ENCODE data around the gene GLYR1.

- TF ChIP-seq CTCF (IDR thresholded peaks at IDR 0.05), result no peak
- no peak for TF ChIP-seq POLR2A (IDR thresholded peaks at IDR 0.05)
Measured at GRCh38 chr16:4830408-4830807, 16.7 kb downstream of the GLYR1 start.
